SK-N-SH treated with all-trans-retinoic acid at 6 μM for 48 hours (cell line): ENCODE data around the gene NDUFV3.
"Not testable (repeated sequence)": the region's sequence is repeated elsewhere in the genome, so short reads cannot be mapped to it uniquely, and the experiment has no call there.

ENCODE experiments used
- ATAC-seq: fragments of 200-7000 bp; cut with Tn5 transposase; 3 replicates; pipeline ENCODE4 v1.9.1; 2020; ENCODE audit warnings: mild to moderate bottlenecking, moderate library complexity
- ARNTL ChIP-seq: fragments of 450-650 bp; formaldehyde crosslinking; IDR thresholded peaks from 2 replicates; pipeline ENCODE4 v1.5.0; 2020; ENCODE audit warnings: low read depth, mild to moderate bottlenecking, moderate library complexity, borderline replicate concordance
- CREB5 ChIP-seq: fragments of 250-450 bp; sonication (Bioruptor Pico); IDR thresholded peaks from 2 replicates; pipeline ENCODE4 v1.5.1; 2020; ENCODE audit warnings: low read depth, mild to moderate bottlenecking, moderate library complexity
- CSRNP3 ChIP-seq: fragments of 250-450 bp; sonication (Bioruptor Pico); IDR thresholded peaks from 2 replicates; pipeline ENCODE4 v1.5.1; 2021; ENCODE audit warnings: mild to moderate bottlenecking, moderate library complexity
- ESRRG ChIP-seq: fragments of 250-450 bp; sonication (Bioruptor Pico); IDR thresholded peaks from 2 replicates; pipeline ENCODE4 v1.6.1; 2021; ENCODE audit warnings: mild to moderate bottlenecking
- GLIS3 ChIP-seq: fragments of 250-450 bp; sonication (Bioruptor Pico); IDR thresholded peaks from 2 replicates; pipeline ENCODE4 v1.5.0; 2020; ENCODE audit warnings: mild to moderate bottlenecking, moderate library complexity
- ISL1 ChIP-seq: fragments of 250-450 bp; sonication (Bioruptor Pico); IDR thresholded peaks from 2 replicates; pipeline ENCODE4 v2.1.2; 2022; ENCODE audit warnings: mild to moderate bottlenecking, moderate library complexity
- POU6F1 ChIP-seq: fragments of 250-450 bp; sonication (Bioruptor Pico); IDR thresholded peaks from 2 replicates; pipeline ENCODE4 v1.8.0; 2021; ENCODE audit warnings: low read depth, mild to moderate bottlenecking, moderate library complexity, borderline replicate concordance
- PPARA ChIP-seq: fragments of 250-450 bp; sonication (Bioruptor Pico); IDR thresholded peaks from 2 replicates; pipeline ENCODE4 v1.5.0; 2020; ENCODE audit warnings: mild to moderate bottlenecking, borderline replicate concordance
- RARB ChIP-seq: fragments of 250-450 bp; sonication (Bioruptor Pico); IDR thresholded peaks from 2 replicates; pipeline ENCODE4 v1.8.0; 2021; ENCODE audit warnings: mild to moderate bottlenecking, moderate library complexity
- SNAI2 ChIP-seq: fragments of 250-450 bp; sonication (Bioruptor Pico); IDR thresholded peaks from 2 replicates; pipeline ENCODE4 v1.5.0; 2020; ENCODE audit warnings: mild to moderate bottlenecking, moderate library complexity
- TCF4 ChIP-seq: fragments of 250-450 bp; sonication (Bioruptor Pico); IDR thresholded peaks from 2 replicates; pipeline ENCODE4 v1.8.0; 2021; ENCODE audit warnings: mild to moderate bottlenecking, moderate library complexity, borderline replicate concordance
- TOX ChIP-seq: fragments of 250-450 bp; sonication (Bioruptor Pico); IDR thresholded peaks from 2 replicates; pipeline ENCODE4 v1.8.0; 2021; ENCODE audit warnings: mild to moderate bottlenecking, moderate library complexity, borderline replicate concordance
- TSHZ2 ChIP-seq: fragments of 250-450 bp; sonication (Bioruptor Pico); IDR thresholded peaks from 2 replicates; pipeline ENCODE4 v1.5.0; 2020; ENCODE audit warnings: mild to moderate bottlenecking, moderate library complexity
- ZC3H10 ChIP-seq: fragments of 250-450 bp; sonication (Bioruptor Pico); IDR thresholded peaks from 2 replicates; pipeline ENCODE4 v1.5.1; 2021; ENCODE audit warnings: mild to moderate bottlenecking, moderate library complexity
- ZFP30 ChIP-seq: fragments of 450-650 bp; formaldehyde crosslinking; IDR thresholded peaks from 2 replicates; pipeline ENCODE4 v1.5.0; 2022; ENCODE audit warnings: mild to moderate bottlenecking, moderate library complexity
- ZNF565 ChIP-seq: fragments of 450-650 bp; formaldehyde crosslinking; conservative IDR thresholded peaks from 2 replicates; pipeline ENCODE4 v1.5.0; 2020; ENCODE audit warnings: low read depth, mild to moderate bottlenecking, moderate library complexity
- ZNF70 ChIP-seq: fragments of 450-650 bp; formaldehyde crosslinking; IDR thresholded peaks from 2 replicates; pipeline ENCODE4 v1.5.0; 2020; ENCODE audit warnings: mild to moderate bottlenecking, moderate library complexity
- ZNF8 ChIP-seq: fragments of 450-650 bp; formaldehyde crosslinking; IDR thresholded peaks from 2 replicates; pipeline ENCODE4 v1.5.0; 2020; ENCODE audit warnings: mild to moderate bottlenecking, moderate library complexity

NDUFV3 gene

GRCh38 chr21:42906233-42906632 is 13.1 kb downstream of the NDUFV3 start:
- ATAC-seq, result no peak
- TF ChIP-seq ZNF8 (CRISPR knock-in tag) (no peak), CREB5 (CRISPR knock-in tag) (no peak), ARNTL (CRISPR knock-in tag) (no peak), SNAI2 (CRISPR knock-in tag) (no peak)

- not testable (repeated sequence) for ATAC-seq
These were observed 15.4 kb downstream of the NDUFV3 start for GRCh38 chr21:42908484-42908883.

GRCh38 chr21:42911920-42912319 is 18.8 kb downstream of the NDUFV3 start:
- ATAC-seq, result not testable (repeated sequence)

- no peak for TF ChIP-seq POU6F1 (CRISPR knock-in tag)
- no peak for TF ChIP-seq ESRRG
- no peak for TF ChIP-seq RARB (CRISPR knock-in tag)
- TF ChIP-seq TOX (CRISPR knock-in tag), result no peak
- no peak for TF ChIP-seq ZNF565 (CRISPR knock-in tag)
- TF ChIP-seq ZNF8 (CRISPR knock-in tag), result no peak
- TF ChIP-seq PPARA (CRISPR knock-in tag), result no peak
- no peak for TF ChIP-seq ZFP30 (CRISPR knock-in tag)
- TF ChIP-seq TSHZ2 (CRISPR knock-in tag), result no peak
- TF ChIP-seq ISL1 (CRISPR knock-in tag), result no peak
- TF ChIP-seq GLIS3 (CRISPR knock-in tag), result no peak
- TF ChIP-seq ZNF70 (CRISPR knock-in tag), result no peak
- no peak for TF ChIP-seq ZC3H10 (CRISPR knock-in tag)
- TF ChIP-seq CSRNP3 (CRISPR knock-in tag), result no peak
- TF ChIP-seq CREB5 (CRISPR knock-in tag), result no peak
- TF ChIP-seq TCF4 (CRISPR knock-in tag), result no peak
- TF ChIP-seq, all 23 proteins: peak for 0
- no peak for ATAC-seq
These were observed 20.4 kb downstream of the NDUFV3 start for GRCh38 chr21:42913476-42913875.

GRCh38 chr21:42918291-42918690 is 25.2 kb downstream of the NDUFV3 start:
- TF ChIP-seq ZC3H10 (CRISPR knock-in tag) (no peak), GLIS3 (CRISPR knock-in tag) (no peak), POU6F1 (CRISPR knock-in tag) (no peak), CREB5 (CRISPR knock-in tag) (no peak), ZNF70 (CRISPR knock-in tag) (no peak), ZFP30 (CRISPR knock-in tag) (no peak), SNAI2 (CRISPR knock-in tag) (no peak), TCF4 (CRISPR knock-in tag) (no peak), TOX (CRISPR knock-in tag) (no peak), ESRRG (no peak), TSHZ2 (CRISPR knock-in tag) (no peak), PPARA (CRISPR knock-in tag) (no peak)
- no peak for ATAC-seq
